ENCODE measurements around the gene TTC33.
"Not testable (repeated sequence)": the region's sequence is repeated elsewhere in the genome, so short reads cannot be mapped to it uniquely, and the experiment has no call there.

TTC33 gene

DNA sequence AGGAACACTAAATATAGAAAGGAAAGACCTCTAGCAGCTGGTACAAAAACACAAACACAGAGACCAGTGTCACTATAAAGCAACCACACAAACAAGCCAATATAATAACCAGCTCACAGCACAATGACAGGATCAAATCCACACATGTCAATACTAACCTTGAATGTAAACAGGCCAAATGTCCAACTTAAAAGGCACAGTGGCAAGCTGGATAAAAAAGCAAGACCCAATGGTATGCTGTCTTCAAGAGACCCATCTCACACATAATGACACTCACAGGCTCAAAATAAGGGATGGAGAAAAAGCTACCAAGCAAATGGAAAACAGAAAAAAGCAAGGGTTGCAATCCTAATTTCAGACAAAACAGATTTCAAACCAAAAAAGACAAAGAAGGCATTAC is 53.7 kb downstream of the TTC33 start:
- H3K36me3 ChIP-seq (ENCODE audit: insufficient read depth); H3K9ac ChIP-seq; H3K79me2 ChIP-seq (ENCODE audit: insufficient read depth, low read depth): not testable (repeated sequence)

DNA sequence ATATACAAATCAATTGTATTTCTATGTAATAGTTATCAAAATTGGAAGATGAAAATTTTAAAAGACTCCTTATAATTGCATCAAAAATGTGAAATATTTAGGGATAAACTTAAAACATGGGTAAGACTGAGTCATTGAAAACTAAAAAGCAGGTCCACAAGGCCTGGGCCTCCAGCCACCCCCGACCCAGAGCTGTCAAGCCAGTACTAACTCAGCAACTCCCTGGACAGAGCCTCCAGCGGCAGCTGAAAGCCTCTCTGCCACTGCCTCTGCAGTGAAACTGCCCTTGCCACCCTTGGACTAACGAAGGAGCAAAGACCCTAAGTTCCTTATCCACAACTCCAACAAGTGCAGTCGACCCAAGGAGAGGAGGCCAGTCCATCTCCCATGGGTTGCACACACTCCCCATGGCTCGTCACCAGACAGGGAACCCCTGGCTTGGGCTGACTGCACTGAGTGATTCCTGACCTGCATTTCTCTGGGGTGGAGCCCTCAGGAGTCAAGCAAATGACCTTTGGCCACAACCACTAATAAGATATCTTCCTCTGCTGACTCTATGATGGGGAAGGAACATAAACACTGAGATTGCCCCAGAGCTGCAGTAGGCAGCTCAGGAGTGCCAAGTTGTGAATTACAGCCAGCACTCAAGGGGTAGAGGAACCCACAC is 55.5 kb downstream of the TTC33 start:
- H3K4me3 ChIP-seq (IDR thresholded peaks at IDR 0.05; ENCODE audit: insufficient read depth, low read depth, low read length): no peak overlapping the region
- no peaks in the 10 kb centered on the region for H3K4me1 ChIP-seq (ENCODE audit: low read depth, poor library complexity, severe bottlenecking)
- H3K27me3 ChIP-seq (ENCODE audit: insufficient read depth, low read depth): no peaks in the 10 kb centered on the region
- H3K79me2 ChIP-seq (ENCODE audit: insufficient read depth, low read depth): no peaks in the 10 kb centered on the region
- H3K4me2 ChIP-seq: no peak overlapping the region
- no peak overlapping the region for H2AFZ ChIP-seq (ENCODE audit: low read depth)
- H4K20me1 ChIP-seq (ENCODE audit: insufficient read depth): no peaks in the 10 kb centered on the region
- no peaks in the 10 kb centered on the region for H3K36me3 ChIP-seq (ENCODE audit: insufficient read depth)
- no peak overlapping the region for H3K27ac ChIP-seq
- TF ChIP-seq, protein P1, sequence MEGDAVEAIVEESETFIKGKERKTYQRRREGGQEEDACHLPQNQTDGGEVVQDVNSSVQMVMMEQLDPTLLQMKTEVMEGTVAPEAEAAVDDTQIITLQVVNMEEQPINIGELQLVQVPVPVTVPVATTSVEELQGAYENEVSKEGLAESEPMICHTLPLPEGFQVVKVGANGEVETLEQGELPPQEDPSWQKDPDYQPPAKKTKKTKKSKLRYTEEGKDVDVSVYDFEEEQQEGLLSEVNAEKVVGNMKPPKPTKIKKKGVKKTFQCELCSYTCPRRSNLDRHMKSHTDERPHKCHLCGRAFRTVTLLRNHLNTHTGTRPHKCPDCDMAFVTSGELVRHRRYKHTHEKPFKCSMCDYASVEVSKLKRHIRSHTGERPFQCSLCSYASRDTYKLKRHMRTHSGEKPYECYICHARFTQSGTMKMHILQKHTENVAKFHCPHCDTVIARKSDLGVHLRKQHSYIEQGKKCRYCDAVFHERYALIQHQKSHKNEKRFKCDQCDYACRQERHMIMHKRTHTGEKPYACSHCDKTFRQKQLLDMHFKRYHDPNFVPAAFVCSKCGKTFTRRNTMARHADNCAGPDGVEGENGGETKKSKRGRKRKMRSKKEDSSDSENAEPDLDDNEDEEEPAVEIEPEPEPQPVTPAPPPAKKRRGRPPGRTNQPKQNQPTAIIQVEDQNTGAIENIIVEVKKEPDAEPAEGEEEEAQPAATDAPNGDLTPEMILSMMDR (conservative IDR thresholded peaks at IDR 0.05; ENCODE audit: low read depth, low read length): no peak
- no peak overlapping the region for H3K9ac ChIP-seq

More for the DNA sequence above, 53.7 kb downstream of the TTC33 start:
- not testable (repeated sequence) for H3K27me3 ChIP-seq (ENCODE audit: insufficient read depth, low read depth); H3K4me3 ChIP-seq (IDR thresholded peaks at IDR 0.05; ENCODE audit: insufficient read depth, low read depth, low read length); H2AFZ ChIP-seq (ENCODE audit: low read depth); H4K20me1 ChIP-seq (ENCODE audit: insufficient read depth); H3K27ac ChIP-seq; H3K4me1 ChIP-seq (ENCODE audit: low read depth, poor library complexity, severe bottlenecking); H3K4me2 ChIP-seq

DNA sequence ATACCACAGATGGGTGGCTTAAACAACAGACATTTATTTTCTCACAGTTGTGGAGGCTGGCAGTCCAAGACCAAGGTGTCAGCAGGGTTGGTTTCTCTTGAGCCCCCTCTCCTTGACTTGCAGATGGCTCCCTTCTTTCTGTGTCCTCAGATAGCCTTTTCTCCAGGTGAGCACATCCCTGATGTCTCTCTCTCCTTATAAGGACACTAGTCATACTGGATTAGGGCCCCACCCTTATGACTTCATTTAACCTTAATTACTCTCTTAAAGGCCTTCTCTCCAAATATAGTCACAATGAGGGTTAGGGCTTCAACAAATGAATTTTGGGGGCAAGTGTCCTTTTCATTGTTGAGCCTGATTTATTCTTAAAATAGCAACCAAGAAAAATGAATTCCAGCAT is 61.3 kb downstream of the TTC33 start:
- H3K79me2 ChIP-seq (ENCODE audit: insufficient read depth, low read depth): peaks cover 21% of the 10 kb centered on the region; the same call in 1 of the 2 replicates
- no peak overlapping the region for H3K4me3 ChIP-seq (IDR thresholded peaks at IDR 0.05; ENCODE audit: insufficient read depth, low read depth, low read length)
- H3K4me1 ChIP-seq (ENCODE audit: low read depth, poor library complexity, severe bottlenecking): no peaks in the 10 kb centered on the region
- no peak overlapping the region for H3K4me2 ChIP-seq
- no peaks in the 10 kb centered on the region for H3K36me3 ChIP-seq (ENCODE audit: insufficient read depth)
- no peak overlapping the region for H3K9ac ChIP-seq
- no peaks in the 10 kb centered on the region for H3K27me3 ChIP-seq (ENCODE audit: insufficient read depth, low read depth)
- no peak overlapping the region for H3K27ac ChIP-seq
- H4K20me1 ChIP-seq (ENCODE audit: insufficient read depth): no peaks in the 10 kb centered on the region
- H2AFZ ChIP-seq (ENCODE audit: low read depth): no peak overlapping the region
- TF ChIP-seq, protein P1 (conservative IDR thresholded peaks at IDR 0.05; ENCODE audit: low read depth, low read length): no peak

DNA sequence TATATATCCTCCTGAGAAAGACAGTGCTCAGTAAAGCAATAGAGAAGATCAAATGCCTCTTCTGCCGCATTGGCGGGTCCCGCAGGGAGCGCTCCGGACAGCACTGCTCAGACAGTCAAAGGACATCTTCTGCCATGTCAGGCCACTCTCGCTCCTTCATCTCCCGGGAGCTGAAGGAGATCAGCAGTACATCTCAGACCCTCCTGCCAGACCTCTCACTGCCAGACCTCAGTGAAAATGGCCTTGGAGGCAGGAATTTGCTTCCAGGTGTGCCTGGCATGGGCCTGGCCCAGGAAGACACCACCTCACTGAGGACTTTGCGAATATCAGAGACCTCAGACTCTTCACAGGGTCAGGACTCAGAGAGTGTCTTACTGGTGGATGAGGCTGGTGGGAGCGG is 63.9 kb downstream of the TTC33 start:
- Histone ChIP-seq H3K27me3 (ENCODE audit: insufficient read depth, low read depth) (no peaks in the 10 kb centered on the region), H3K27ac (no peak overlapping the region), H3K4me3 (IDR thresholded peaks at IDR 0.05; ENCODE audit: insufficient read depth, low read depth, low read length) (no peak overlapping the region), H2AFZ (ENCODE audit: low read depth) (no peak overlapping the region), H3K4me1 (ENCODE audit: low read depth, poor library complexity, severe bottlenecking) (peaks cover 15% of the 10 kb centered on the region), H4K20me1 (ENCODE audit: insufficient read depth) (no peaks in the 10 kb centered on the region), H3K36me3 (ENCODE audit: insufficient read depth) (no peaks in the 10 kb centered on the region), H3K79me2 (ENCODE audit: insufficient read depth, low read depth) (peaks cover 46% of the 10 kb centered on the region), H3K9ac (no peak overlapping the region), H3K4me2 (no peak overlapping the region)
- TF ChIP-seq, protein P1 (conservative IDR thresholded peaks at IDR 0.05; ENCODE audit: low read depth, low read length): no peak

DNA sequence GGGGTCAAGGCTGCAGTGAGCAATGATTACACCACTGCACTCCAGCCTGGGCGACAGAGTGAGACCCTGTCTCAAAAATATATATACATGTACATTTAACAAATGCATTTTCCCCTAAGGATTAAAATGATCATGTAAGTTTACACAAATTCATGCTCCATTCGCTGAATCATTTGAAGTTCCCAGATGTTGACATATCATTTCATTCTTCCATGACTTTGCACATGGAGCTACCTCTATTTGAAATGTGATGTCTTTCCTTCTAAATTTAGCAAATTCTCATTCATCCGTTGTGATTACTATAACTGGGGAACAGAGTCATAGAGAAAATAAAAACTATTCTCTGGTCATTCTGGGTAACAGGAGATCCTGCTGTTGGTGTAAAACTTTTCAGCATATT is 65.5 kb downstream of the TTC33 start:
- no peaks in the 10 kb centered on the region for H4K20me1 ChIP-seq (ENCODE audit: insufficient read depth)
- H3K4me3 ChIP-seq (IDR thresholded peaks at IDR 0.05; ENCODE audit: insufficient read depth, low read depth, low read length): no peak overlapping the region
- peaks cover 31% of the 10 kb centered on the region for H3K4me1 ChIP-seq (ENCODE audit: low read depth, poor library complexity, severe bottlenecking)
- H3K9ac ChIP-seq: no peak overlapping the region
- no peaks in the 10 kb centered on the region for H3K27me3 ChIP-seq (ENCODE audit: insufficient read depth, low read depth)
- H3K36me3 ChIP-seq (ENCODE audit: insufficient read depth): no peaks in the 10 kb centered on the region
- H3K4me2 ChIP-seq: no peak overlapping the region
- H2AFZ ChIP-seq (ENCODE audit: low read depth): no peak overlapping the region
- TF ChIP-seq, protein P1 (conservative IDR thresholded peaks at IDR 0.05; ENCODE audit: low read depth, low read length): no peak
- H3K27ac ChIP-seq: no peak overlapping the region
- H3K79me2 ChIP-seq (ENCODE audit: insufficient read depth, low read depth): peaks cover 63% of the 10 kb centered on the region

Measured in KMS-11 (cell line).